Measurements from ENCODE around the gene TMEM184B. TPM values are rescaled to one million over a fixed set of nuclear protein-coding genes. Genes with fewer than 3 reads are reported as not detected.
A peak's percentile ranks its signal among the peaks of the same experiment; 100 is the strongest.

Gene TMEM184B
- total and polyA plus RNA-seq, 2 experiments from 2014 or later, result 42.2 to 95.1 TPM

DNA sequence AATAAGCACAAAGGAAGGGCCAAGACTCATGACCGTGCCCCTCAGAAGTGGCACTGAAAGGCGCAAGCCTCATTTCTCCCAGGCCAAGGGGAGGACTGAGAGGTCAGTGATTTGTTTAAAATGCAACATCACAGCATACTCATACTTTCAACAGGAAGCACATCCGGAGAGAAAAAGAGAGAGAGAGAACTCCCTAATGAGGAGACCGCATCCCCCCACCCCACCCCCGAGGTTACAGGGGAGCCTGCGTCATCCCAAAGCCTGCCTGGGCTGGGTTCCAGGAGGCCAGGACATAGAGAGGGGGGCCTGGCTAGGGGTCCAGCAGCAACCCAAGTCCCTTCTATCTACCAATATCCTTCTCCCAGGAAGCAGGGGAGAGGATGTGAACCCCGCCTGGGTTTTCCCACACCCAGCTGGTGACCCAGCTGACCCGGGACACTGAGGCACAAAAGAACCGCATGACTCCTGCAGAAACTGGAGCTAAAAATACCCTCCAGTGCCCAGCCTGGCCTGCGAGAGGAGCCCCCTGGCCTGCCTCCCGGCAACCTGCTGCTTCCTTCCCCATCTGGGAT is 40.7 kb upstream of the TMEM184B start:
- no peaks in the 10 kb centered on the region for H3K27me3 ChIP-seq (ENCODE audit: insufficient read depth)
- Mint-ChIP-seq H3K27me3 (ENCODE audit: insufficient read depth, low read depth, poor library complexity) (peaks cover 22% of the 10 kb centered on the region), H3K9me3 (peaks cover 5% of the 10 kb centered on the region; the same call in 2 of the 3 replicates), H3K27ac (peak overlapping the region; percentile 78), H3K4me1 (peaks cover 74% of the 10 kb centered on the region), H3K36me3 (ENCODE audit: low read depth) (peaks cover 49% of the 10 kb centered on the region), H3K4me3 (peak overlapping the region; percentile 95)
- peaks cover 97% of the 10 kb centered on the region for H3K79me2 ChIP-seq (replicated peaks; ENCODE audit: insufficient read depth)
- peaks cover 39% of the 10 kb centered on the region for H3F3A ChIP-seq (replicated peaks; ENCODE audit: low read depth)
- peak overlapping the region; percentile 96 for H3K4me3 ChIP-seq
- peaks cover 69% of the 10 kb centered on the region for H3K4me1 ChIP-seq (ENCODE audit: insufficient read depth)
- peak overlapping the region; percentile 85 for H3K27ac ChIP-seq (ENCODE audit: low read depth)
- no peak overlapping the region for H2AFZ ChIP-seq
- TF ChIP-seq, protein P1, sequence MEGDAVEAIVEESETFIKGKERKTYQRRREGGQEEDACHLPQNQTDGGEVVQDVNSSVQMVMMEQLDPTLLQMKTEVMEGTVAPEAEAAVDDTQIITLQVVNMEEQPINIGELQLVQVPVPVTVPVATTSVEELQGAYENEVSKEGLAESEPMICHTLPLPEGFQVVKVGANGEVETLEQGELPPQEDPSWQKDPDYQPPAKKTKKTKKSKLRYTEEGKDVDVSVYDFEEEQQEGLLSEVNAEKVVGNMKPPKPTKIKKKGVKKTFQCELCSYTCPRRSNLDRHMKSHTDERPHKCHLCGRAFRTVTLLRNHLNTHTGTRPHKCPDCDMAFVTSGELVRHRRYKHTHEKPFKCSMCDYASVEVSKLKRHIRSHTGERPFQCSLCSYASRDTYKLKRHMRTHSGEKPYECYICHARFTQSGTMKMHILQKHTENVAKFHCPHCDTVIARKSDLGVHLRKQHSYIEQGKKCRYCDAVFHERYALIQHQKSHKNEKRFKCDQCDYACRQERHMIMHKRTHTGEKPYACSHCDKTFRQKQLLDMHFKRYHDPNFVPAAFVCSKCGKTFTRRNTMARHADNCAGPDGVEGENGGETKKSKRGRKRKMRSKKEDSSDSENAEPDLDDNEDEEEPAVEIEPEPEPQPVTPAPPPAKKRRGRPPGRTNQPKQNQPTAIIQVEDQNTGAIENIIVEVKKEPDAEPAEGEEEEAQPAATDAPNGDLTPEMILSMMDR (conservative IDR thresholded peaks at IDR 0.05; ENCODE audit: low read depth in 2 of 2), result no peak
- TF ChIP-seq ZNF331 (CRISPR knock-in tag; IDR thresholded peaks at IDR 0.05; ENCODE audit: low read depth) (no peak), EZH2phosphoT487 (IDR thresholded peaks at IDR 0.05; ENCODE audit: unreplicated experiment) (no peak), JUNB (IDR thresholded peaks at IDR 0.05; ENCODE audit: unreplicated experiment) (no peak), EZH2 (IDR thresholded peaks at IDR 0.05; ENCODE audit: low read depth, unreplicated experiment) (no peak), NANOG (IDR thresholded peaks at IDR 0.05; ENCODE audit: borderline replicate concordance) (no peak), ZNF114 (CRISPR knock-in tag; IDR thresholded peaks at IDR 0.05) (no peak), POLR2AphosphoS5 (IDR thresholded peaks at IDR 0.05; ENCODE audit: low read depth) (no peak)
- TF ChIP-seq, protein P2, sequence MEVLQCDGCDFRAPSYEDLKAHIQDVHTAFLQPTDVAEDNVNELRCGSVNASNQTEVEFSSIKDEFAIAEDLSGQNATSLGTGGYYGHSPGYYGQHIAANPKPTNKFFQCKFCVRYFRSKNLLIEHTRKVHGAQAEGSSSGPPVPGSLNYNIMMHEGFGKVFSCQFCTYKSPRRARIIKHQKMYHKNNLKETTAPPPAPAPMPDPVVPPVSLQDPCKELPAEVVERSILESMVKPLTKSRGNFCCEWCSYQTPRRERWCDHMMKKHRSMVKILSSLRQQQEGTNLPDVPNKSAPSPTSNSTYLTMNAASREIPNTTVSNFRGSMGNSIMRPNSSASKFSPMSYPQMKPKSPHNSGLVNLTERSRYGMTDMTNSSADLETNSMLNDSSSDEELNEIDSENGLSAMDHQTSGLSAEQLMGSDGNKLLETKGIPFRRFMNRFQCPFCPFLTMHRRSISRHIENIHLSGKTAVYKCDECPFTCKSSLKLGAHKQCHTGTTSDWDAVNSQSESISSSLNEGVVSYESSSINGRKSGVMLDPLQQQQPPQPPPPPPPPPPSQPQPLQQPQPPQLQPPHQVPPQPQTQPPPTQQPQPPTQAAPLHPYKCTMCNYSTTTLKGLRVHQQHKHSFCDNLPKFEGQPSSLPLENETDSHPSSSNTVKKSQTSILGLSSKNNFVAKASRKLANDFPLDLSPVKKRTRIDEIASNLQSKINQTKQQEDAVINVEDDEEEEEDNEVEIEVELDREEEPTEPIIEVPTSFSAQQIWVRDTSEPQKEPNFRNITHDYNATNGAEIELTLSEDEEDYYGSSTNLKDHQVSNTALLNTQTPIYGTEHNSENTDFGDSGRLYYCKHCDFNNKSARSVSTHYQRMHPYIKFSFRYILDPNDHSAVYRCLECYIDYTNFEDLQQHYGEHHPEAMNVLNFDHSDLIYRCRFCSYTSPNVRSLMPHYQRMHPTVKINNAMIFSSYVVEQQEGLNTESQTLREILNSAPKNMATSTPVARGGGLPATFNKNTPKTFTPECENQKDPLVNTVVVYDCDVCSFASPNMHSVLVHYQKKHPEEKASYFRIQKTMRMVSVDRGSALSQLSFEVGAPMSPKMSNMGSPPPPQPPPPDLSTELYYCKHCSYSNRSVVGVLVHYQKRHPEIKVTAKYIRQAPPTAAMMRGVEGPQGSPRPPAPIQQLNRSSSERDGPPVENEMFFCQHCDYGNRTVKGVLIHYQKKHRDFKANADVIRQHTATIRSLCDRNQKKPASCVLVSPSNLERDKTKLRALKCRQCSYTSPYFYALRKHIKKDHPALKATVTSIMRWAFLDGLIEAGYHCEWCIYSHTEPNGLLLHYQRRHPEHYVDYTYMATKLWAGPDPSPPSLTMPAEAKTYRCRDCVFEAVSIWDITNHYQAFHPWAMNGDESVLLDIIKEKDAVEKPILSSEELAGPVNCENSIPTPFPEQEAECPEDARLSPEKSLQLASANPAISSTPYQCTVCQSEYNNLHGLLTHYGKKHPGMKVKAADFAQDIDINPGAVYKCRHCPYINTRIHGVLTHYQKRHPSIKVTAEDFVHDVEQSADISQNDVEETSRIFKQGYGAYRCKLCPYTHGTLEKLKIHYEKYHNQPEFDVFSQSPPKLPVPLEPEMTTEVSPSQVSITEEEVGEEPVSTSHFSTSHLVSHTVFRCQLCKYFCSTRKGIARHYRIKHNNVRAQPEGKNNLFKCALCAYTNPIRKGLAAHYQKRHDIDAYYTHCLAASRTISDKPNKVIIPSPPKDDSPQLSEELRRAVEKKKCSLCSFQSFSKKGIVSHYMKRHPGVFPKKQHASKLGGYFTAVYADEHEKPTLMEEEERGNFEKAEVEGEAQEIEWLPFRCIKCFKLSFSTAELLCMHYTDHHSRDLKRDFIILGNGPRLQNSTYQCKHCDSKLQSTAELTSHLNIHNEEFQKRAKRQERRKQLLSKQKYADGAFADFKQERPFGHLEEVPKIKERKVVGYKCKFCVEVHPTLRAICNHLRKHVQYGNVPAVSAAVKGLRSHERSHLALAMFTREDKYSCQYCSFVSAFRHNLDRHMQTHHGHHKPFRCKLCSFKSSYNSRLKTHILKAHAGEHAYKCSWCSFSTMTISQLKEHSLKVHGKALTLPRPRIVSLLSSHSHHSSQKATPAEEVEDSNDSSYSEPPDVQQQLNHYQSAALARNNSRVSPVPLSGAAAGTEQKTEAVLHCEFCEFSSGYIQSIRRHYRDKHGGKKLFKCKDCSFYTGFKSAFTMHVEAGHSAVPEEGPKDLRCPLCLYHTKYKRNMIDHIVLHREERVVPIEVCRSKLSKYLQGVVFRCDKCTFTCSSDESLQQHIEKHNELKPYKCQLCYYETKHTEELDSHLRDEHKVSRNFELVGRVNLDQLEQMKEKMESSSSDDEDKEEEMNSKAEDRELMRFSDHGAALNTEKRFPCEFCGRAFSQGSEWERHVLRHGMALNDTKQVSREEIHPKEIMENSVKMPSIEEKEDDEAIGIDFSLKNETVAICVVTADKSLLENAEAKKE (CRISPR knock-in tag; IDR thresholded peaks at IDR 0.05), result no peak
- TF ChIP-seq, protein P3, sequence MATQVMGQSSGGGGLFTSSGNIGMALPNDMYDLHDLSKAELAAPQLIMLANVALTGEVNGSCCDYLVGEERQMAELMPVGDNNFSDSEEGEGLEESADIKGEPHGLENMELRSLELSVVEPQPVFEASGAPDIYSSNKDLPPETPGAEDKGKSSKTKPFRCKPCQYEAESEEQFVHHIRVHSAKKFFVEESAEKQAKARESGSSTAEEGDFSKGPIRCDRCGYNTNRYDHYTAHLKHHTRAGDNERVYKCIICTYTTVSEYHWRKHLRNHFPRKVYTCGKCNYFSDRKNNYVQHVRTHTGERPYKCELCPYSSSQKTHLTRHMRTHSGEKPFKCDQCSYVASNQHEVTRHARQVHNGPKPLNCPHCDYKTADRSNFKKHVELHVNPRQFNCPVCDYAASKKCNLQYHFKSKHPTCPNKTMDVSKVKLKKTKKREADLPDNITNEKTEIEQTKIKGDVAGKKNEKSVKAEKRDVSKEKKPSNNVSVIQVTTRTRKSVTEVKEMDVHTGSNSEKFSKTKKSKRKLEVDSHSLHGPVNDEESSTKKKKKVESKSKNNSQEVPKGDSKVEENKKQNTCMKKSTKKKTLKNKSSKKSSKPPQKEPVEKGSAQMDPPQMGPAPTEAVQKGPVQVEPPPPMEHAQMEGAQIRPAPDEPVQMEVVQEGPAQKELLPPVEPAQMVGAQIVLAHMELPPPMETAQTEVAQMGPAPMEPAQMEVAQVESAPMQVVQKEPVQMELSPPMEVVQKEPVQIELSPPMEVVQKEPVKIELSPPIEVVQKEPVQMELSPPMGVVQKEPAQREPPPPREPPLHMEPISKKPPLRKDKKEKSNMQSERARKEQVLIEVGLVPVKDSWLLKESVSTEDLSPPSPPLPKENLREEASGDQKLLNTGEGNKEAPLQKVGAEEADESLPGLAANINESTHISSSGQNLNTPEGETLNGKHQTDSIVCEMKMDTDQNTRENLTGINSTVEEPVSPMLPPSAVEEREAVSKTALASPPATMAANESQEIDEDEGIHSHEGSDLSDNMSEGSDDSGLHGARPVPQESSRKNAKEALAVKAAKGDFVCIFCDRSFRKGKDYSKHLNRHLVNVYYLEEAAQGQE (IDR thresholded peaks at IDR 0.05; ENCODE audit: unreplicated experiment), result no peak
- DNase-seq (ENCODE audit: low spot score) (no peak), ATAC-seq (no peak)
- H3K36me3 ChIP-seq (ENCODE audit: insufficient read depth), result peaks cover 31% of the 10 kb centered on the region
- H3K9me2 ChIP-seq (ENCODE audit: insufficient read depth), result no peaks in the 10 kb centered on the region
- H3K4me2 ChIP-seq, result peak overlapping the region; percentile 100
- H4K20me1 ChIP-seq (replicated peaks; ENCODE audit: insufficient read depth), result peaks cover 79% of the 10 kb centered on the region

All from GM23338 (cell line).